OCI-LY3 (cell line): ENCODE measurements around the gene GTF2H3.
"Not testable (repeated sequence)": the region's sequence is repeated elsewhere in the genome, so short reads cannot be mapped to it uniquely, and the experiment has no call there.

Experiments used
- H2AFZ ChIP-seq: fragments of 200-600, 300-600 bp; shearing (Covaris generic); 2 replicates; pipeline ENCODE4 v1.6.0; 2014; ENCODE audit warnings: antibody characterized with exemption, low read depth, low read length
- H3K27ac ChIP-seq: fragments of 200-600, 300-600 bp; sonication (generic); 2 replicates; pipeline ENCODE4 v1.5.1; 2014; ENCODE audit warnings: mild to moderate bottlenecking, low read length, moderate library complexity, mixed read lengths
- H3K27me3 ChIP-seq: fragments of 200-600, 300-600 bp; sonication (generic); 2 replicates; pipeline ENCODE4 v1.6.1; 2014; ENCODE audit warnings: low read depth, low read length, mixed read lengths
- H3K36me3 ChIP-seq: fragments of 200-600, 300-600 bp; sonication (generic); replicated peaks from 2 replicates; pipeline ENCODE3; 2014; ENCODE audit warnings: low read depth, low read length, mixed read lengths
- H3K4me1 ChIP-seq: fragments of 300-600, 200-600 bp; sonication (generic); 2 replicates; pipeline ENCODE4 v1.6.1; 2014; ENCODE audit warnings: low read length, mixed read lengths
- H3K4me2 ChIP-seq: fragments of 200-600, 300-600 bp; sonication (generic); 2 replicates; pipeline ENCODE4 v1.6.1; 2014; ENCODE audit warnings: low read length, mixed read lengths
- H3K4me3 ChIP-seq: fragments of 300-600, 200-600 bp; sonication (generic); 2 replicates; pipeline ENCODE4 v1.5.1; 2014; ENCODE audit warnings: antibody characterized with exemption, mild to moderate bottlenecking, low read length, moderate library complexity
- H3K79me2 ChIP-seq: fragments of 300-600, 200-600 bp; shearing (Covaris generic); 2 replicates; pipeline ENCODE4 v1.6.1; 2014; ENCODE audit warnings: mild to moderate bottlenecking, low read length, mixed read lengths
- H3K9ac ChIP-seq: fragments of 300-600, 200-600 bp; shearing (Covaris generic); 2 replicates; pipeline ENCODE4 v1.6.0; 2014; ENCODE audit warnings: mild to moderate bottlenecking, low read length, moderate library complexity
- H3K9me3 ChIP-seq: fragments of 200-600, 300-600 bp; shearing (Covaris generic); 2 replicates; pipeline ENCODE4 v1.6.1; 2014; ENCODE audit warnings: low read length, mixed read lengths; ENCODE audit not compliant: insufficient read depth
- H4K20me1 ChIP-seq: fragments of 200-600, 300-600 bp; sonication (generic); 2 replicates; pipeline ENCODE4 v1.6.1; 2016; ENCODE audit warnings: low read length, mixed read lengths; ENCODE audit not compliant: insufficient read depth
- CTCF ChIP-seq: fragments of 200-600, 300-600 bp; sonication (generic); IDR thresholded peaks from 2 replicates; pipeline ENCODE4 v1.5.1; 2014; ENCODE audit warnings: antibody characterized with exemption, low read length, low read depth
- EZH2phosphoT487 ChIP-seq: fragments of 200-600 bp; shearing (Covaris generic); IDR thresholded peaks from 2 replicates; pipeline ENCODE4 v1.6.1; 2018; ENCODE audit warnings: antibody characterized with exemption, mixed run types, low read depth

The GTF2H3 gene

GRCh38 chr12:123602651-123603195 is 30.9 kb upstream of the GTF2H3 start:
- H3K27ac ChIP-seq = peak overlapping the region; percentile 73
- TF ChIP-seq CTCF (no peak), EZH2phosphoT487 (no peak)
- peak overlapping the region; percentile 99 for H3K4me2 ChIP-seq
- H3K36me3 ChIP-seq = peaks cover 33% of the 10 kb centered on the region
- H3K9me3 ChIP-seq = no peaks in the 10 kb centered on the region
- 0 out of 2 replicates have a peak, but pooled peaks cover 5% of the 10 kb centered on the region for H4K20me1 ChIP-seq
- no peaks in the 10 kb centered on the region for H3K27me3 ChIP-seq
- H3K9ac ChIP-seq = peak overlapping the region; percentile 99
- peaks cover 76% of the 10 kb centered on the region for H3K79me2 ChIP-seq
- H3K4me3 ChIP-seq = peak overlapping the region; percentile 97
- H2AFZ ChIP-seq = peak overlapping the region; percentile 81; the same call in 1 of the 2 replicates
- peaks cover 14% of the 10 kb centered on the region for H3K4me1 ChIP-seq

DNA sequence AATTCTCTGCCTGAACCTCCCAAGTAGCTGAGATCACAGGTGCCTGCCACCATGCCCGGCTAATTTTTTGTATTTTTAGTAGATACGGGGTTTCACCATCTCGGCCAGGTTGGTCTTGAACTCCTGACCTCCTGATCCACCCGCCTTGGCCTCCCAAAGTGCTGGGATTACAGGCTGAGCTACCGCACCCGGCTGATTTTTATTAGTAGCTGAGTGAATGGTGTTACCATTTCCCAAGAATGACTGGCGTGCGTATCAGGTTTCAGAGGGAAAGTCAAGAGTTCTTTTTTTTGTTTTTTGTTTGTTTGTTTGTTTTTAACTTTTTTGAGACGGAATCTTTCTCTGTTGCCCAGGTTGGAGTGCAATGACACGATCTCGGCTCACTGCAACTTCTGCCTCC is 30.1 kb upstream of the GTF2H3 start:
- H3K9me3 ChIP-seq, H3K9ac ChIP-seq, H3K4me3 ChIP-seq, H3K27me3 ChIP-seq, H3K27ac ChIP-seq, H4K20me1 ChIP-seq, H2AFZ ChIP-seq: not testable (repeated sequence)
- peaks cover 40% of the 10 kb centered on the region for H3K36me3 ChIP-seq
- H3K4me2 ChIP-seq = peak overlapping the region; percentile 99
- peaks cover 14% of the 10 kb centered on the region for H3K4me1 ChIP-seq
- H3K79me2 ChIP-seq = peaks cover 78% of the 10 kb centered on the region

- H3K4me2 ChIP-seq = no peak overlapping the region
- no peaks in the 10 kb centered on the region for H3K27me3 ChIP-seq
- peaks cover 74% of the 10 kb centered on the region for H3K79me2 ChIP-seq
- peaks cover 5% of the 10 kb centered on the region; the same call in 1 of the 2 replicates for H4K20me1 ChIP-seq
- no peaks in the 10 kb centered on the region for H3K9me3 ChIP-seq
- H3K4me3 ChIP-seq = no peak overlapping the region
- H2AFZ ChIP-seq = no peak overlapping the region
- H3K36me3 ChIP-seq = peaks cover 66% of the 10 kb centered on the region
- H3K27ac ChIP-seq = no peak overlapping the region
- peaks cover 9% of the 10 kb centered on the region for H3K4me1 ChIP-seq
- H3K9ac ChIP-seq = no peak overlapping the region
- TF ChIP-seq CTCF = no peak
- TF ChIP-seq EZH2phosphoT487 = no peak
These were observed 25.9 kb upstream of the GTF2H3 start for GRCh38 chr12:123607756-123608155.

GRCh38 chr12:123608182-123608581 is 25.4 kb upstream of the GTF2H3 start:
- no peak overlapping the region for H3K4me3 ChIP-seq
- peaks cover 5% of the 10 kb centered on the region for H3K4me1 ChIP-seq
- peaks cover 69% of the 10 kb centered on the region for H3K36me3 ChIP-seq
- H3K27me3 ChIP-seq = no peaks in the 10 kb centered on the region
- H3K9me3 ChIP-seq = no peaks in the 10 kb centered on the region
- H3K27ac ChIP-seq = no peak overlapping the region
- H4K20me1 ChIP-seq = peaks cover 5% of the 10 kb centered on the region; the same call in 1 of the 2 replicates
- no peak overlapping the region for H3K9ac ChIP-seq
- peaks cover 70% of the 10 kb centered on the region for H3K79me2 ChIP-seq
- no peak overlapping the region for H3K4me2 ChIP-seq
- no peak overlapping the region for H2AFZ ChIP-seq
- TF ChIP-seq CTCF (no peak), EZH2phosphoT487 (no peak)
